LoVo (cell line): ENCODE results near the gene TMIE.

ENCODE experiments used
- DNase-seq: peaks from one replicate; pipeline ENCODE4 v3.0.0-alpha.2; 2016; ENCODE audit warnings: low spot score

Gene TMIE, protein sequence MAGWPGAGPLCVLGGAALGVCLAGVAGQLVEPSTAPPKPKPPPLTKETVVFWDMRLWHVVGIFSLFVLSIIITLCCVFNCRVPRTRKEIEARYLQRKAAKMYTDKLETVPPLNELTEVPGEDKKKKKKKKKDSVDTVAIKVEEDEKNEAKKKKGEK

DNA sequence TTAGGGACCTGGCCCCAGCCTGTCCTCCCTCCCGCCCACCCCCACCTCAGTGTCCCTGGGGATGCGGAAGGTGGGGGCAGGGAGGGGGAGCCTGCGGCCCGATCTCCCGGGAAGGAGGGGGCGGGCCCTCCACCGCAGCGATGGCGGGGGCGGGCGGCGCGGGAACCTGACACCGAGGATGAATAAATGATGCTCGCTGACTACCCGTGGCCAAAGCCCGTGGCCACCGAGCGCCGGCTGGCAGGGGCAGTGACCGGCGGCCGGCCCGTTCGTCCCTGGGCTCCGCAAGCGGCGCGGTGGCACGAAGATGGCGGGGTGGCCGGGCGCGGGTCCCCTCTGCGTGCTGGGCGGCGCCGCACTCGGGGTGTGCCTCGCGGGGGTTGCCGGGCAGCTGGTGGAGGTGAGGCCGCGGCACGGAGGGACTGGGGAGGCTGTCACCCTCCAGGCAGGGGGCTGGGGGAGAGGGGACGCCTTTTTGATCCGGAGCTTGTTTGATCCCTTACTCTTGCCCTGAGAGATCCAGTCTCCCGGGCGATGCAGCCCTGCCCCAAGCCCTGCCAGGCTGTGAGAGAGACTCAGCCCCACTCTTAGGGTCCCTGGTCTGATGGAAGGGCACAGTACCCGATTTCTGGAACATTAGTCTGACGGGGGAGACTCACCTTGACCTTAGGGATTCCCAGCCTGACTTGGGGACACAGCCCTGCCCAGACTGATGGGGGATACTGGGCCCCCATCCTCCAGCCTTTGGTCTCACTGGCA, at the start of gene TMIE:
Gene TMIE (plus strand): TSS at position 212 of the 759 bp plus-strand sequence. CDS start 96 bp downstream, at position 308.
- DNase-seq: no peak

DNA sequence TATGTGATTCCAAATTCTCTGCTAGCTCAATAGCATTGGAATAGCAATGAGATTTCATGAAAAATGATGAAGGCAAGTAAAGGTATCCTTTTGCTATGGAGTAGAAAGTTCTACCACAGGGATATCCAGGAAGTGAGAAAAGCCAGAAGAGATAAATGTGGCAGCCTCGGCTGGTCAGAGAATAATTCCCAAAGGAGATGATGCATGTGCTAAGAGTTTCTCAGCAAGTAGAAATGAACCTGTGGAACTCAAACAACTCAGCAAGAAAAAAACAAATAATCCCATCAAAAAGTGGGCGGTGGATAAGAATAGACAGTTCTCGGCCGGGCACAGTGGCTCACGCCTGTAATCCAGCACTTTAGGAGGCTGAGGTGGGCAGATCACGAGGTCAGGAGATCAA, 45.9 kb upstream of the TMIE start:
- no peak for DNase-seq

DNA sequence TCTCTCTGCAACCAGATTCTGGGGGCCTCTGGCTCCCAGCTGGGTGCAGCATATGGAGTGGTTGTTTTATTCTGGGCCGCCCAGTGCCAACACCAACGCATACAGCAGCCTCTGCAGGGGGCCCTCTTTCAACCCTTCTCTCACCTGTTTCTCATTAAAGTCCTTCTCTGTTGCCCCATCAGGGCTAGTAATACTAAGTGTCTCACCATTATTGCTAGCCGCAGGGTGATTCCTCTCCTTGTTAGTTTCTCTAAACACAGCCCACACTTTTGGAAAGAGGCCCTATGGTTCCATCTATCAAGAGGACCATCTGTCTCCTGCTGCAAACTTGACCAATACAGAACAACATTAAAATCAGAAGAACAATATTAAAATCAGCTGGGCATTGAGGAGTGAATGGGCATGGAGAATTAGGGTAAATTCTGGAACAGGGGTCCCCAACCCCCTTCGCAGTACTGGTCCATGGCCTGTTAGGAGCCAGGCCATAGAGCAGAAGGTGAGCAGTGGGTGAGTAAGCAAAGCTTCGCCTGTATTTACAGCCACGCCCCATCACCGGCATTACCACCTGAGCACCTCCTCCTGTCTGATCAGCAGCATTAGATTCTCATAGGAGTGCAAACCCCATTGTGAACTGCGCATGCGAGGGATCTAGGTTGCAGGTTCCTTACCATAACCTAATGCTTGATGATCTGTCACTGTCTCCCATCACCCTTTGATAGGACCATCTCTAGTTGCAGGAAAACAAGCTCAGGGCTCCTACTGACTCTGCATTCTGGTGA, 44.2 kb upstream of the TMIE start:
- no peak for DNase-seq

DNA sequence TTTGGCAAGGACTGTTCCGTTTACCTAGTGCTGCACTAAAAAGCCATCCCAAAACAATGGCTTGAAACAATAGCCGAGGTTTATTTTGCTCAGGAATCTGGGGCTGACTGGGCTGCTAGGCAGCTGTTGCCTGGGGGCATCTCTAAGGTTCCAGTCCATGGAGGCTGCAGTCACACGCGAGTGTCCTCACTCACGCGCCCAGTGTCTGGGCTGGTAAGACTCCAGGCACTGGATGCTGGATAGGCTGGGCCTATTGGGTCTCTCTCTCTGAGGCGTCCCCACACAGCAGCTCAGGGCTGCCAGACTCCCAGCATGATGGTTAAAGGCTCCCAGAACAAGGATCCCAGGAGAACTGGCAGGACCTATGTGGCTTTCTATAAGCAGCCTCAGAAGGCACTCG, 41.9 kb upstream of the TMIE start:
- DNase-seq: no peak

DNA sequence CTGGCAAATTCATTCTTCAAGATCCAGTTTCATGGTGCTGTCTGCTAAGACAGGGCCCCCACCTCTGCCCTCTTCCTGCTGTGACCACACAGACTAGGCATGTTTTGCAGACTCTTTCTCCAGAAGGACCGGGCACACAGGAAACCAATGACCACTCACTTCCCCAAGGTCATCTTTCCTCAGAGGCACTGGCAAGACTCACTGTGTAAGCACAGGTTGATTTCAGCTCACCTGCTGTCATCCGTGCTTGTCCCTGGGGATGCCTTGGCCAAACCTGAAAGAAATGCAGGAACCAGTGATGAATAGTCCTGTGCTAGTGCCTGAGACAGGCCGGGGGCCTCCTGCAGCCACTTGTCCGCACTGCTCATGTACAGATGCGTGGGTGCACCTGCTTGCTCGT, 41.2 kb upstream of the TMIE start:
- DNase-seq: no peak

DNA sequence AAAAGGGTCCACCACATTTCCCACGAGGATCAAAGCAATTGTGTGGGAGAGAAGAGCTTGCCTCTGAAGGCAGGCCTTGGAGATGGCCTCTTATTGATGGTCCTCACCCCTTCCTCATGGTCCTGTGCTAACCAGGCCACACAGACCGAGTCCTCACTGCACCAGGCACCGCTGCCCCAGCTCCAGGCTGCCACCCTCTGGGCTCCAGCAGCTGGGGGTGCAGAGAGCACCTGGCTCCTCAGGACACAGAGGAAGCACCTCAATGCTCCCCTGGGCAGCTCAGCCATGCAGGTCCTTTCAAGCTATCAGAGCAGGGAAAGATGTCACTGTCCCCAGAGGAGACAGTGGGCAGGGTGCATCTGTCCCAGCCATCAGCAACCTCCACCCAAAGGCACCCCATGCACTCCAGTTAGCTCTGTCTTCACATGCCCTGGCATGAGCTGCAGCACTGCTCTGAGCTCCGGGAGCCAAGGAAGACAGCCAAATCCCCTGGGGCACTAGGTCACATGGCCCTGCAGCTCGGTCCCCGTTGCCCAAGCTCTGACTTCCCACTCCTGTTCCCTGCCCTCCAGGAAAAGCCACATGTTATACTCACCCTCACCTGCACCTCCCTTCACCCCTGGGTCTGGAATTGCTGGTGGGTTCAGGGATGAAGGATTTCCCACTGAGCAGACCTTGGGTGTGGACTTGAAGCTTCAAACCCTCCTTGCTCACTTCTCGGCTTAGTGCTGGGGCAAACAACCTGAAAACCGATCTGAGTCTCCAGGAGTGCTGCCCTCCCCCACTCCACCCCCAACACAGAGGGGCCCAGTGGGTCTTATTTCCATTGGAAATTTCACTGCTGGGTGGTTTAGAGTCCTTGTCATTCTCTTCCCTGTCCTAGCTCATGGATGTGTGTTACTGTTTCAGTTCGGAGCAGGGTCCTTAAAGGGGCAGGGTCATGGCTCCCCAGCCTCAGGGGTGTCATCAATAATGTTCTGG, 40.4 kb upstream of the TMIE start:
- DNase-seq: peak; percentile 21

DNA sequence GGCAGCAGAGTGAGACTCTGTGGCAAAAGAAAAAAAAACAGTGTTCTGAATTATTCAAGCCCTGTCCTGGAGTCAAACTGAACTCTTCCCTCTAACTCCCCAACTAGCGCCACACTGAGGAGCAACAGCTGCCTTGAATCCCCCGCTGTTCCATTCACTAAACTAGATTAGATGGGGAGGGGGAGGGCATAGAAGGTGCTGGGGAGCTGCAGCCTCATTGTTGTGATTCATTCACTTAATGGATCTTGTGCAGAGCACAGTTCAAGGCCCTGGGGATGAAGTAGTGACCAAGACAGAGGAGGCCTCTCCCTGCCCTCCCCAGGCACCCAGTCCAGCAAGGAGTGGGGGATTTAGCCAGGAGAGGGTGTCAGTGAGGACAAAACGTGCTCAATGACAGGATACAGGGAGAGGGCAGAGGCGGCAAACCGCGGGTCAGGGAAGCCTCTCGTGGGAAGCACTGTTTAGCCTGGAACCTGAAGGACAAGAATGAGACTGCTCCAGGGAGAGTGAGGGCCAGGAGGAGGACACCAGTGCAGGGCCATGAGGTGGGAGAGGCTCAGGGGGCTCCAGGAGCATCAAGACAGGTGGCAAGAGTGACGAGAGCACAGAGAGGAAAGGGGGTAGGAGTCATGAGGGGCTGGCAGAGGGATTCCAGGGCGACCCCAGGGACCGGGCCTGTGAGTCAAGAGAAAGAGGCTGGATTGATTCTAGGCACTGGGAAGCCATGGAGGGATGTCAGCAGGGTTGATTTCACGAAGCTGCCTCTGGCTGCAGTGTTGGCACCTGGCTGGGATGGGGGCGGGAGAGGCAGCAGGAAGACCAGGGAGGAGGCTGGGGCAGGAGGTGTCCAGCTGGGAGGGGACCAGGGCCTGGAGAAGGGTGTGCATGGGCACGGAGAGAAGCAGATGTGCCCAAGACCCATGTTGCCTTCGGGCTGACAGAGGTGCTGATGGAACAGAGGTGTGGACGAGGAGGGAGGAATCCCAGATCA, 39.1 kb upstream of the TMIE start:
- DNase-seq: no peak

DNA sequence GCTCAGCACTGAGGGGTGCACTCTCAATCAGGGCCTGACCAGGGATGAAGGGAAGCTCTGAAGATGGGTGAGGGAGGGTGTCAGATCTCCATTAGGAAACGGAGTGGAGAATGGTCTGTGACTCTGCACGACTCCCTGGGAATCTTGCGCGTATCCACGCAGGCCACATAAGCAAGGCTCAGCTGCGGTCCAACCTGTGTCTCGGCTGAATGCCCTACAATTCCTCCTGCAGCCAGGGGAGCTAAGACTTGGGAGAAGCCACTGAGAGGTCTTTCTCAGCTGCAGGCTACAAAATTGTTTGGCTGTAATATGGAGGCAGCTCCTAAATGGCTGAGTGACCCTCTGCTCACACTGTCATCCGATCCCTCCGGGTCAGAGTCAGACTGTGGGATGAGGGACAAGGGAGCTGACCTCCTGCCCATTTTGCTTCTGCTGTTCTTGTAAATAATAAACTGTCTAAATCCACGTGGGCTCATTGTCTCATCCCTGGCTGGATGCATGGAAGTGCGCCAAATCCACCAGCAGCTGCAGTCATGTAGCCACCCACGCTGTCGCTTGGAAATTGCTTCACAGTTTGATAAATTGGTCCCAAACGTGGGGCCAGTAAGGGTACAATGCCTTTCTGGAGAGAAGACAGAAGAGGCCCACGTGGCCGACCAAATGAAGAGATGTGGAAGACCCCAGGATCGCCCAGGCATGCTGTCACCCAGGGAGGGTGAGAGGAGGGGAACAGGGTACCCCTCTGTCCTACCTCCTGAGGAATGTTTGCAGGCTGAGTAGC, 38.2 kb upstream of the TMIE start:
- no peak for DNase-seq

DNA sequence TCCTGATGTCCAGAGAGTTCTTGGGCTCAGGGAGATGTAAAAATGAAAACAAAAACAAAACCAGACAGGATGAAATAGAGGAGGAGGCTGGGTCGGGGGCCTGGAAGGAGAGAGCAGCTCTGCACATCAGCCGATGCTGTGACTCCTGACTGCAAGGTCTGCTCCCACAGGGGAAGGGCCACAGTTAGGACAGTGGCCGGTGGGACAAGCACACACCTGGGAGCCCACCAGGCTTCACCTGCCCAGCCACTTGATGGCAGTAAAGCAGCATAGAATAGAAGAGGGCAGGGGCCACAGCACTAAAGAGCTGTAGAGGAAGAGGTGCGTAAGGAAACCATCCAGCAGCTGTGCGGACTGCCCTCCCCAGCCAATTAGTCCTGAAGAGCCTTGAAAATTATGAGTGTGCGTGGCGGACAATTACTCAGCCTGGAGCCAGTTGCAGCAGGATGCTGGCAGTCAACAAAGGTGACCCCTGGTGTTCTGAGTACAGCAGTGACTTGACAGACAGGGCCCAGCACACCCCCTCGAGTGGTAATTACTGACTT, 37.5 kb upstream of the TMIE start:
- no peak for DNase-seq

DNA sequence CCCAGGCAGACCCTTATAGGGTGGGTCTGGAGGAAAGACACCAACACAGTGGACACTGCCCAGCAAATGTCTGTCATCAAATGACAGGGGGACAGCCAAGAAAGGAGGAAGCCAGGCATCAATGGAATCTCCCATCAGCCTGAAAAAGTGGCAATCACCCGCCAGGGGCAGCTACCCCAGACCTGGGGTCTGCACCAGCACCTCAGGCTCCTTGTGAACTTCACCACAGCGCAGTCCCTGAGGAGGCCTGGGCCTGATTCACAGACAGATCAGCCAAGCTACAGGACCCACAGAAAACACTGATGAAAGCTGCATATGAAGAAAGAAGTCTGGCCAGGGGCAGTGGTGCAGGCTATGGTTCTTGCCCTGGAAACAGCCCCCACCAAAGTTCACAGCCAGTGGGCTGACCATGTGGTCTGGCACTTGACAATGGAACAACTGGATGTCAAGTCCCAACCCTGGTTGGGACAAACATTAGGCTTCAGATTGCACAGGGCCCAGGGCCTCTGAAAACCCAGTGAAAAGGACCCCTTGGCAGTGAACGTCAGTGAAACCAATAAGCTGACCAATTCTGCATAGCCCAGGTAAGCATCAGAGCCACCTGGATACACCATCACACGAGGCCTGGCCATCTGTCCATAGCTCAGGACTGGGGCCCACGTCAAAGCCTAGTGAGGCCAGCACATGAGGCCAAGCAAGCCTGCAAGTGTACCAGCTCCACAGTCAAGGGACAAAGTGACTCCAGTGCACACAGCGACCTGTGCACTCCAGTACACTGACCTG, 36.8 kb upstream of the TMIE start:
- no peak for DNase-seq

DNA sequence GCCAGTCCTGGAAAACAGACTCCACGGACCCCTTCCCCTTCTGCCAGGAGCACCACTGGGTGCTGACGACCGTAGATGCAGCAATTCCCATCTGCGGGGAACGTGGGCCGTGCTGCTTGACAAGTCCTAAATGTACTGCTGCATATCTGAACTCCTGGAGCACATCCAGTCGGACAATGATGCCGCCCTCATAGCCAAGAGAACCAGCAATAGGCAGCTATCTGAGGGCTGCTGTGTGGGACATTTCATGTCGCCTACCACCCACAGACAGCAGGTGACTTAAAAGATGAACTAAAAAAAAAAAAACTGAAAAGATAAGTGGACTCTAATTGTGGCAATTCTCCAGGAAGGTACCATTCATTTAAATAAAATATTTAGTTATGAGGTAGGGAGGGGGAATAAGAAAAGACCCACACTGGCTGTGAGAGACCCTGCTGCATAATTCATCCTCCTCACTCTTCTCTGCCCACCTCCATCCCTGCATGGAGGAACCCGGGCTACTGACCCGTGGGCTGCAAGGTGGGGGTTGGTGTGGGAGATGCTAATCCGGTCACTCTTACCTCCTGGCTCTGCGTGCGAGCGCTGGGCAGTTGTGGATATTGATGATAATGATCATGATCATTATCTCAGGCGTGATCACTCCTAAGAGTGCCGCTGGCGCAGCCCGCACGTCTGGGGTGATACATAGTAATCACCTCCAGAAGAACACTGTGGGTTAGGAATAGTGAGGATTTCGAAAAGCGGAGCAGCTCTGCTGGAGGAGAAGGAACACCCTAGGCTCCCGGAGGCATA, 36.0 kb upstream of the TMIE start:
- no peak for DNase-seq

DNA sequence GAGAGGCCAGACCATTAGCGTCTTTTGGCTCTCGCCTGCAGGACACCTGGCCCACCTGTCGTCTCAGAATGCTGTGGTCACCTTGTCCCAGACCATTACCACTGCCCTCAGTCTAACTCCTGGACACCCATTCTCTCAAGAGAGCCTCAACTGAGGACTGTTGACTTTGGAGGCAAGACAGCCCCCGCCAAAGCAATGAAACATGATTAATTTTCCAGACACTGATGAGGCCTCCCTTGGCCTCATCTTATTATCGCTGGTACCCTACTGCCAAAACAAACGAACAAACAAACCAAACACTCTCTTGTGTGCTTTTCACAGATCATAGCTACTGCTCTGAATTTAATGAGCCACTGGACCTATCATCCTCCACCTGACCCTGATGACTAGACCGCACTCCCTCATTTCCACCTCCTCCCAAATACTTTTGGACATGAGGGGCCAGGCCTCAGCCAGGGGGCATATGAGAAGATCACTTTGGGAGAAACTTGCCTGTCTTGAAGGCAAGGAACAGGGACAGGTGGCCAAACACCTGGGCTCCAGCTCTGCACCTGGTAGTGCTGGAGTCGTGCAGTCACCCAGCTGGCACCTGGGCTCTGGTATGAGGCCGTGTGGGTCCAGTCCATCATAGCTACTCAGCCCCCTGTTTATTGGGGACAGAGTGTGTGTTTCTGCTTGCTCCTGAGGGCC, 35.3 kb upstream of the TMIE start:
- no peak for DNase-seq

DNA sequence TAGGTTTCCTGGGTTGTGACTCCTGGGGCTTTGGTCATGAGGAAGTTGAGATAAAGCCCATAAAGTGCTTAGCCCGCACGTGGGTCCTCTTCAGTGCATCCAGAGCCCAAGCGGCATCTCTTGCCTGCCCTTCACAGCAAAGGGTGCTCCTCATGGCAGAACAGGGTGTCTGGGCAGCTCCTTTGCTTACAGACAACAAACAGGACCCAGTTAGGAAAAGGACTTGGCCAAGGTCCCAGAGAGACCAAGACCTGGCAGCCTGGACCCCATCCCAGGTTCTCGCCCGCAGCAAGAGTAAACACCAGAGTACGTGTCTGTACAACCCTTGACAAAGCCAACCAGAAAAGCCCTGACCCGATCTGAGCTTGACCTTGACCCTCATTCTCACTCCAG, 34.7 kb upstream of the TMIE start:
- DNase-seq: no peak

DNA sequence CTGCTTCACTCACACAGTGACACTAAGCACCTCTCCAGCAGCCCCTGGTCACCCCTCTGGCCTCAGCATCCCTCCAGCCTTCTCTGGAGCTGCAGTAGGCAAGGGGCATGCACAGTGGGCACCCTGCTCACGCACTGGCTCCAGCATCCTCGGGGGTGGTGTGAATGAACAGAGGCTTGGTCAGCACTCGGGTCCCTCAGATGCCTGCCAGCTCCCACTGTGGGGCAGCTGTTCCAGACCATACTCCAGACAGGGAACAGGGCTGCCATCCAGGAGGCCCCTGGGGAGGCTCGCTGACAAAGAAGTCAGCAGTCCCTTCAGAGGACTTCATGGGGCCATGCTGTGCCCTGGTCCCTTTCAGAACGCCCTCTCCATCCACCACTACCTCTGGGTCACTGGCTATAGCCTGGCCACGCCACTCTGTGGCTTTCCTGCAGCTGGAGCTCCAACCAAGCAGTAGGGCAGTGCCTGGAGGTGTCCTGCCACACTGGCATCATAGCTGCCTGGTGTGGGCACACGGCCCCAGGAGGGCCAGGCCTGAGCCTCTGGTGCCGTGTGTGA, 34.1 kb upstream of the TMIE start:
- DNase-seq: no peak

DNA sequence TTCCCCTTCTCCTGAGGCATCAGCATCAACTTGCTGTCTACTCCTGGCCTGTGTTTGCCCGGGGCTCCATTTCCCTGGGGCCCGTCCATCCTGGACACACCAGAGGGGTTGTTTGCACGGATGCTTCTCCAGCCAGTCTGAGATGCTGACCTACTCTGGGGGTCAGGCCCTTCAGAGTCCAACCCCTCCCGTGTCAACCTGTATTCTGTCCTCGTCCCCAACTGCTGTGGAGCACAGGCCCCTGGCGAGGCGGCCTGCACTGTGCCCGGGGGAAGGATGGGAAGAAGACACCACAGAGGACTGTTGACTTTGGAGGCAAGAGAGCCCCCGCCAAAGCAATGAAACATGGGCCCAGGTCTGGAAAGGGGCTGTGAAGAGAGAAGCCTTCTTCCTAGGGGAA, 33.5 kb upstream of the TMIE start:
- DNase-seq: no peak

DNA sequence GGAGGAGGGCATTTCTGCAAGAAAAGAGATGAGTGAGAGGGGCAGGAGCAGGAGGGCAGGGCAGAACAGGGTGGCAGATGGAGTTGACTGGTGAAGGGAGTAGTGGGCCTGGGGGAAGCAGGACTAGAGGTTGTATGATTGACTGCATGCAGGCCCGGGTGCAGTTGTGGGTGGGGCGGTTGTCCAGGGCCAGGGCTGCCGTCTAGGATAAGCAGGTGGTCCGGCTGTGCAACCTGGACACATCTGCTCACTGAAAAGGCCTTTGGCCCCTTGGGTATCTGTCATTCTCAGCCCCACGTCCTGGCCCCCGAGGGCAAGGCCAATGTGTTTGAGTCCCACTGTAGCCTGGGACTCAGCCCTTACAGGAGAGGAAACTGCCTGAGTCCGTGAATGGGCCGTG, 33.1 kb upstream of the TMIE start:
- DNase-seq: no peak

DNA sequence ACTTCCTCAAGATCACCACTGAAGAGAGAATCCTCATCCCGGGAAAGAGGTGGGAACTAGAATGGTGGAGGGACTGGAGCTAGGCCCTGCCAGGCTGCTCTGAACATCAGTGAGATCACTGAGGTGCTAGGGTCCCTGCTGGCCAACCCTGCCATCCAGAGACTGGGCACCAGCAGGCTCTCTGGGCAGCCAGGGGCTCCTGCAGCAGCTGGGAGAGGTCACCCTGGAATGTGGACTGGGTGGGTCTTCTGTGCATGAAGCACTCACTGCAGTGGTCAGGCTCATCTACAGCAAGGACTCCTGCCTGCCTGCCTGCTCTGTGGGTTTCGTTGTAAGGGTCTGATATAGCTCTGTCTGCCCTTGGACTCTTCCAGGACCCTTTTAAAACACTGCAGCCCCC, 32.6 kb upstream of the TMIE start:
- no peak for DNase-seq
